A549 (cell line): ENCODE results near the gene ADCY10. TPM values are rescaled to one million over a fixed set of nuclear protein-coding genes. Genes with fewer than 3 reads are reported as not detected.

ENCODE experiments used
- ATAC-seq, 2 experiments: fragments of 200-7000 bp in 1 of 2; fragments of >200 bp in 1 of 2; cut with Nextera tagmentation in 1 of 2; cut with Tn5 transposase in 1 of 2; 3 replicates each; pipeline versions ENCODE4 v1.8.0 to v1.9.1; 2018 to 2020; ENCODE audit warnings: mild to moderate bottlenecking in 1 of 2, moderate library complexity in 1 of 2
- CTCF ChIA-PET: fragments of 300-600 bp; sonication (Branson Sonifier 250); formaldehyde crosslinking; extraction: SDS; loops from one replicate; lab custom pipeline; 2021; ENCODE audit warnings: antibody characterized with exemption, inconsistent platforms; lab: Yijun Ruan, JAX
- POLR2A ChIA-PET: fragments of 350-600 bp; formaldehyde crosslinking; extraction: SDS; loops from one replicate; lab custom pipeline; 2021; ENCODE audit warnings: antibody characterized with exemption, inconsistent platforms; lab: Yijun Ruan, JAX
- DNase-seq, 2 experiments: peaks; one replicate each; pipeline versions ENCODE4 v3.0.0 to v3.0.0-alpha.2; 2011 to 2016; ENCODE audit warnings: low read depth in 1 of 2, low spot score in 1 of 2
- FAIRE-seq: peaks from 2 replicates; lab custom pipeline; 2011; peaks lifted over from hg19 to GRCh38; lab: Jason Lieb, UNC
- H3K27ac ChIP-seq, 2 experiments: fragments of >200 bp; sonication (Bioruptor Twin); formaldehyde crosslinking; 3 replicates each; pipeline ENCODE4 v1.5.1; 2016 to 2017
- H3K4me1 ChIP-seq: fragments of >200 bp; sonication (Bioruptor Twin); formaldehyde crosslinking; 3 replicates; pipeline ENCODE4 v1.6.1; 2016
- H3K4me2 ChIP-seq: fragments of >200 bp; sonication (Bioruptor Twin); formaldehyde crosslinking; 3 replicates; pipeline ENCODE4 v1.6.1; 2016
- H3K4me3 ChIP-seq: fragments of >200 bp; sonication (Bioruptor Twin); formaldehyde crosslinking; 3 replicates; pipeline ENCODE4 v1.5.1; 2016
- H3K9me3 ChIP-seq: fragments of >200 bp; sonication (Bioruptor Twin); formaldehyde crosslinking; 3 replicates; pipeline ENCODE4 v1.6.1; 2016
- BCL3 ChIP-seq: fragments of >200 bp; sonication (Bioruptor Twin); formaldehyde crosslinking; IDR thresholded peaks from 3 replicates; pipeline ENCODE4 v1.6.1; 2016
- BHLHE40 ChIP-seq: IDR thresholded peaks from 2 replicates; pipeline ENCODE4 v1.6.1; 2012; ENCODE audit warnings: low read depth, low read length, inconsistent platforms
- CBX2 ChIP-seq: fragments of 200-600 bp; sonication (generic); IDR thresholded peaks from 2 replicates; pipeline ENCODE4 v1.6.1; 2016; ENCODE audit warnings: low read depth, mild to moderate bottlenecking, borderline replicate concordance
- CBX8 ChIP-seq: fragments of 200-600 bp; sonication (generic); IDR thresholded peaks from 2 replicates; pipeline ENCODE4 v1.6.1; 2016
- CHD2 ChIP-seq: fragments of 150-350 bp; IDR thresholded peaks from 2 replicates; pipeline ENCODE4 v1.6.1; 2014; ENCODE audit warnings: low read length; ENCODE audit not compliant: partially characterized antibody
- EHF ChIP-seq: fragments of 250-450 bp; sonication (Bioruptor Pico); IDR thresholded peaks from 2 replicates; pipeline ENCODE4 v1.5.0; 2020; ENCODE audit warnings: mild to moderate bottlenecking
- EHMT2 ChIP-seq: fragments of 200-600 bp; sonication (generic); IDR thresholded peaks from 2 replicates; pipeline ENCODE4 v1.6.1; 2016; ENCODE audit warnings: antibody characterized with exemption, low read depth, mild to moderate bottlenecking, moderate library complexity
- EP300 ChIP-seq, 2 experiments: fragments of >200 bp; sonication (Bioruptor Twin); formaldehyde crosslinking; IDR thresholded peaks; 2 replicates in 1 of 2; 3 replicates in 1 of 2; pipeline ENCODE4 v1.6.1; 2016 to 2017
- FOSB ChIP-seq: fragments of 250-450 bp; sonication (Bioruptor Pico); IDR thresholded peaks from 2 replicates; pipeline ENCODE4 v1.5.0; 2020; ENCODE audit warnings: mild to moderate bottlenecking, moderate library complexity
- GATA3 ChIP-seq: IDR thresholded peaks from 2 replicates; pipeline ENCODE4 v1.6.1; 2012; ENCODE audit warnings: borderline replicate concordance
- HDAC2 ChIP-seq: fragments of 200-600 bp; sonication (generic); IDR thresholded peaks from 2 replicates; pipeline ENCODE4 v1.6.1; 2016
- HMGXB4 ChIP-seq: fragments of 250-450 bp; sonication (Bioruptor Pico); IDR thresholded peaks from 2 replicates; pipeline ENCODE4 v1.5.0; 2021; ENCODE audit warnings: mild to moderate bottlenecking, moderate library complexity, borderline replicate concordance
- HOXA7 ChIP-seq: fragments of 250-450 bp; sonication (Bioruptor Pico); IDR thresholded peaks from 2 replicates; pipeline ENCODE4 v1.5.0; 2020; ENCODE audit warnings: mild to moderate bottlenecking, moderate library complexity
- HOXB5 ChIP-seq: fragments of 250-450 bp; sonication (Bioruptor Pico); IDR thresholded peaks from 2 replicates; pipeline ENCODE4 v1.5.0; 2020; ENCODE audit warnings: mild to moderate bottlenecking, moderate library complexity
- JUN ChIP-seq, 2 experiments: fragments of >200 bp; sonication (Bioruptor Twin); formaldehyde crosslinking; IDR thresholded peaks; 2 replicates in 1 of 2; 3 replicates in 1 of 2; pipeline ENCODE4 v1.6.1; 2016 to 2017
- KDM1A ChIP-seq: fragments of 200-600 bp; sonication (generic); IDR thresholded peaks from 2 replicates; pipeline ENCODE4 v1.6.1; 2016; ENCODE audit warnings: low read depth, mild to moderate bottlenecking
- MAZ ChIP-seq: fragments of 150-350 bp; IDR thresholded peaks from 2 replicates; pipeline ENCODE4 v1.6.1; 2014; ENCODE audit warnings: antibody characterized with exemption, low read depth, low read length, borderline replicate concordance
- MYC ChIP-seq: IDR thresholded peaks from 2 replicates; pipeline ENCODE4 v1.6.1; 2012; ENCODE audit warnings: mild to moderate bottlenecking, inconsistent platforms, low read length, improper control_type of control experiment, borderline replicate concordance
- PBX3 ChIP-seq: IDR thresholded peaks from 2 replicates; pipeline ENCODE4 v1.6.1; 2012
- POLR2A ChIP-seq: IDR thresholded peaks from 2 replicates; pipeline ENCODE4 v1.6.1; 2012; ENCODE audit warnings: mild to moderate bottlenecking, low read length
- RAD21 ChIP-seq, 2 experiments: fragments of >200 bp in 1 of 2; sonication (Bioruptor Twin) in 1 of 2; formaldehyde crosslinking in 1 of 2; IDR thresholded peaks in 1 of 2; conservative IDR thresholded peaks in 1 of 2; 2 replicates in 1 of 2; 3 replicates in 1 of 2; pipeline ENCODE4 v1.6.1; 2012 to 2018; ENCODE audit warnings: inconsistent platforms in 1 of 2
- SMC3 ChIP-seq: fragments of >200 bp; sonication (Bioruptor Twin); formaldehyde crosslinking; IDR thresholded peaks from 3 replicates; pipeline ENCODE4 v1.6.1; 2018; ENCODE audit warnings: inconsistent platforms
- SREBF2 ChIP-seq: fragments of 450-650 bp; IDR thresholded peaks from 2 replicates; pipeline ENCODE4 v1.6.1; 2014; ENCODE audit warnings: mild to moderate bottlenecking, moderate library complexity
- TP53 ChIP-seq: fragments of 250-450 bp; sonication (Bioruptor Pico); IDR thresholded peaks from 2 replicates; pipeline ENCODE4 v1.5.0; 2021; ENCODE audit warnings: mild to moderate bottlenecking, moderate library complexity
- ZC3H11A ChIP-seq: fragments of 450-650 bp; IDR thresholded peaks from 2 replicates; pipeline ENCODE4 v1.6.1; 2014; ENCODE audit warnings: antibody characterized with exemption, mild to moderate bottlenecking
- ZFP36 ChIP-seq: fragments of 450-650 bp; IDR thresholded peaks from 2 replicates; pipeline ENCODE4 v1.6.1; 2014; ENCODE audit warnings: borderline replicate concordance; ENCODE audit not compliant: partially characterized antibody
- ZSCAN20 ChIP-seq: fragments of 250-450 bp; sonication (Bioruptor Pico); IDR thresholded peaks from 2 replicates; pipeline ENCODE4 v1.8.0; 2022; ENCODE audit warnings: mild to moderate bottlenecking, moderate library complexity
- WGBS: methylation state at CpG from one replicate; pipeline ENCODE4 v1.1.6; 2017; ENCODE audit errors: missing lambda C conversion rate; 5-methylcytosine and 5-hydroxymethylcytosine counted together
- polyA plus RNA-seq, 4 experiments: library from polyadenylated mRNA; depleted of rRNA in 3 of 4; stranded (reverse); fragments of >200 nt; fragmentation: RNase III in 1 of 4; extraction: RNeasy Plus Mini Kit Qiagen cat#74134 plus additional on column Dnase treatment in 1 of 4; gene quantifications; 2 replicates in 3 of 4; 3 replicates in 1 of 4; pipeline ENCODE4 v1.2.3, GENCODE V29; 2011 to 2017
- TF ChIP-seq, protein P1 (sequence below): fragments of >200 bp; sonication (Bioruptor Twin); formaldehyde crosslinking; IDR thresholded peaks from 2 replicates; pipeline ENCODE4 v1.6.1; 2016
- TF ChIP-seq, protein P2 (sequence below): fragments of >200 bp; sonication (Bioruptor Twin); formaldehyde crosslinking; IDR thresholded peaks from 3 replicates; pipeline ENCODE4 v1.5.1; 2016
- TF ChIP-seq, protein P3 (sequence below): fragments of 150-350 bp; IDR thresholded peaks from 2 replicates; pipeline ENCODE4 v1.6.1; 2014; ENCODE audit warnings: low read depth, mild to moderate bottlenecking, low read length

Gene ADCY10
- polyA plus RNA-seq, 2 of the 4 experiments (the other 2 are of a cell fraction) = 0.03 to 0.18 TPM

DNA sequence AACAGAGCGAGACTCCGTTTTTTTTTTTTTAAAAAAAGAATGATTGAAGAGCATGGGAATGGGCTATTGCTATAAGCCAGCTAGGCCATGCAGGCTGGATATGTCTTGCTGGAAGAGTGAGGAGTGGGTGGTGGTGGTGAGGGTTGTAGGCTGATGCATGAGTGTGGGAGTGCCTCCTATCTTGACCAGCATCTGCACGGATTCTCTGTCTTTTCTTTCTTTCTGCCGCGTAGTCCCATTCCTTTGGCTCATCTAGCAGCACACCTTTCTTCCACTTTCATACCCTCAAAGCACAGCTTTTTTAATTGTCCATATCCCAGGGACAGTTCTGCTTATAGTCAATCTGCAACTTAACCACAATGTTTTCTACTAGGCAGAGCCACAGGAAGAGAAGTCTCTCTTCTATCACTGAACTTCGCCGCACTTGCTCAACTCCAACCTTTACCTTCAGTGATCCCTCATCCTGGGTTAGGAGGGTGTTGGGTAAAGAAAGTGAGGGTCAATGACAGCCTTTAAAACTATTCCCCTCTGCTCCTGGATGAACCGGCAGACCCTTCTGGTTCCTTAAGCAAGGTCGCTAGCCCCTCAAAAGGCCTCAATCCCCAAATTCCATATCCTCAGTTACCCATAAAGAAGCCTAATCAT is 15.2 kb downstream of the ADCY10 start:
- no peaks in the 10 kb centered on the region for H3K4me1 ChIP-seq
- TF ChIP-seq MAZ (no peak), GATA3 (no peak), ZFP36 (no peak), ZSCAN20 (CRISPR knock-in tag) (no peak), SREBF2 (no peak), BHLHE40 (no peak), EHF (CRISPR knock-in tag) (no peak), KDM1A (no peak), BCL3 (no peak), HOXA7 (CRISPR knock-in tag) (no peak), HMGXB4 (no peak), CHD2 (no peak), JUN (IDR thresholded peaks at IDR 0.05) (no peak), RAD21 (conservative IDR thresholded peaks at IDR 0.05 in 1 of 2, IDR thresholded peaks at IDR 0.05 in 1 of 2) (no peak), SMC3 (no peak)
- TF ChIP-seq, protein P1, sequence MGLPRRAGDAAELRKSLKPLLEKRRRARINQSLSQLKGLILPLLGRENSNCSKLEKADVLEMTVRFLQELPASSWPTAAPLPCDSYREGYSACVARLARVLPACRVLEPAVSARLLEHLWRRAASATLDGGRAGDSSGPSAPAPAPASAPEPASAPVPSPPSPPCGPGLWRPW = no peak
- TF ChIP-seq, protein P2, sequence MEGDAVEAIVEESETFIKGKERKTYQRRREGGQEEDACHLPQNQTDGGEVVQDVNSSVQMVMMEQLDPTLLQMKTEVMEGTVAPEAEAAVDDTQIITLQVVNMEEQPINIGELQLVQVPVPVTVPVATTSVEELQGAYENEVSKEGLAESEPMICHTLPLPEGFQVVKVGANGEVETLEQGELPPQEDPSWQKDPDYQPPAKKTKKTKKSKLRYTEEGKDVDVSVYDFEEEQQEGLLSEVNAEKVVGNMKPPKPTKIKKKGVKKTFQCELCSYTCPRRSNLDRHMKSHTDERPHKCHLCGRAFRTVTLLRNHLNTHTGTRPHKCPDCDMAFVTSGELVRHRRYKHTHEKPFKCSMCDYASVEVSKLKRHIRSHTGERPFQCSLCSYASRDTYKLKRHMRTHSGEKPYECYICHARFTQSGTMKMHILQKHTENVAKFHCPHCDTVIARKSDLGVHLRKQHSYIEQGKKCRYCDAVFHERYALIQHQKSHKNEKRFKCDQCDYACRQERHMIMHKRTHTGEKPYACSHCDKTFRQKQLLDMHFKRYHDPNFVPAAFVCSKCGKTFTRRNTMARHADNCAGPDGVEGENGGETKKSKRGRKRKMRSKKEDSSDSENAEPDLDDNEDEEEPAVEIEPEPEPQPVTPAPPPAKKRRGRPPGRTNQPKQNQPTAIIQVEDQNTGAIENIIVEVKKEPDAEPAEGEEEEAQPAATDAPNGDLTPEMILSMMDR = no peak
- TF ChIP-seq, protein P3, sequence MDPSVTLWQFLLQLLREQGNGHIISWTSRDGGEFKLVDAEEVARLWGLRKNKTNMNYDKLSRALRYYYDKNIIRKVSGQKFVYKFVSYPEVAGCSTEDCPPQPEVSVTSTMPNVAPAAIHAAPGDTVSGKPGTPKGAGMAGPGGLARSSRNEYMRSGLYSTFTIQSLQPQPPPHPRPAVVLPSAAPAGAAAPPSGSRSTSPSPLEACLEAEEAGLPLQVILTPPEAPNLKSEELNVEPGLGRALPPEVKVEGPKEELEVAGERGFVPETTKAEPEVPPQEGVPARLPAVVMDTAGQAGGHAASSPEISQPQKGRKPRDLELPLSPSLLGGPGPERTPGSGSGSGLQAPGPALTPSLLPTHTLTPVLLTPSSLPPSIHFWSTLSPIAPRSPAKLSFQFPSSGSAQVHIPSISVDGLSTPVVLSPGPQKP = no peak
- no peak overlapping the region for H3K4me2 ChIP-seq
- ChIA-PET POLR2A (no interaction called here), CTCF (no interaction called here)
- H3K9me3 ChIP-seq = no peaks in the 10 kb centered on the region
- H3K4me3 ChIP-seq = no peak overlapping the region
- no peak overlapping the region for H3K27ac ChIP-seq
- 93% methylated on average over 9 of the region's 9 CpGs for WGBS
- FAIRE-seq (no peak), ATAC-seq (no peak), DNase-seq (no peak)

- ATAC-seq (no peak), DNase-seq (no peak), FAIRE-seq (no peak)
- WGBS = 70% methylated on average over 2 of the region's 2 CpGs
- CTCF ChIA-PET = no interaction called here
- POLR2A ChIA-PET = no interaction called here
- Histone ChIP-seq H3K27ac (no peak overlapping the region), H3K4me3 (no peak overlapping the region), H3K9me3 (no peaks in the 10 kb centered on the region), H3K4me1 (no peaks in the 10 kb centered on the region), H3K4me2 (no peak overlapping the region)
- no peak for TF ChIP-seq ZC3H11A
- no peak for TF ChIP-seq PBX3
- TF ChIP-seq HOXB5 (CRISPR knock-in tag) = no peak
- TF ChIP-seq CBX8 = no peak
- no peak for TF ChIP-seq FOSB (CRISPR knock-in tag)
- TF ChIP-seq EP300 (IDR thresholded peaks at IDR 0.05) = no peak
- no peak for TF ChIP-seq TP53 (CRISPR knock-in tag)
- TF ChIP-seq HDAC2 = no peak
- TF ChIP-seq EHMT2 = no peak
- no peak for TF ChIP-seq SMC3
- TF ChIP-seq MYC = no peak
- no peak for TF ChIP-seq CBX2
- no peak for TF ChIP-seq BCL3
- no peak for TF ChIP-seq ZFP36
- no peak for TF ChIP-seq HOXA7 (CRISPR knock-in tag)
- TF ChIP-seq POLR2A = no peak
Measured at GRCh38 chr1:167893798-167894197, 20.1 kb downstream of the ADCY10 start.
